Stimulated activated CD8-positive, alpha-beta memory T cell treated with anti-CD3 and anti-CD28 coated beads, Interleukin-2, amount 100 ng/mL, for 1 hour (primary cell): ENCODE measurements around the gene MFAP4.

ENCODE experiments used
- DNase-seq, 2 donors: peaks; one replicate each; pipeline ENCODE4 v3.0.0-alpha.2; 2020; ENCODE audit warnings: low read depth in 2 of 2

Gene MFAP4

DNA sequence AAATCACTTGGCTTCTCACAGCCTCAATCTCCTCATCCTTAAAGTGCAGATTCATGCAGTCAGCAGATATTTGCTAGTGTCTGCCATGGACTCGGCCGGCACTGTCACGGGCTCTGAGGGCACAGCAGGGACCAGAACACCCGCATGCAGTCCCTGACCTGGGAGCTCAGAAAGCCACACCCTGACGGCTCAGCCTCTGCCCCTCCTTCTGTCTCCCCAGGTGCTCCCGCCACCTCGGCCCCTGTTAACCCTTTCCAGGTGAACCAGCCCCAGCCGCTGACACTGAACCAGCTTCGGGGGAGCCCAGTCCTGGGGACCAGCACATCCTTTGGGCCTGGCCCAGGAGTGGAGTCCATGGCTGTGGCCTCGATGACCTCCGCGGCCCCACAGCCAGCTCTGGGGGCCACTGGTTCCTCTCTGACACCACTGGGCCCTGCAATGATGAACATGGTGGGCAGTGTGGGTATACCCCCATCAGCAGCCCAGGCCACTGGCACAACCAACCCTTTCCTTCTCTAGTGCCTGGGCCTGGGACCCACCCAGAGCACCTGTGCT lies 53.2 kb downstream of the MFAP4 start:
- no peak for DNase-seq
